HG03108 (cell line): ENCODE measurements around the gene HPS5.

Source experiments
- ATAC-seq: cut with Tn5 transposase; IDR thresholded peaks from one replicate; pipeline ENCODE4 v1.9.1; 2021; ENCODE audit warnings: moderate library complexity; ENCODE audit not compliant: unreplicated experiment

Gene HPS5

GRCh38 chr11:18321578-18321968 is 367 bp downstream of the HPS5 start:
- no peak for ATAC-seq

- ATAC-seq = no peak
Measured at GRCh38 chr11:18320617-18321016, 1.3 kb downstream of the HPS5 start.

GRCh38 chr11:18319914-18320313 is 2.0 kb downstream of the HPS5 start:
- no peak for ATAC-seq

- ATAC-seq = no peak
Measured at GRCh38 chr11:18317551-18317950, 4.4 kb downstream of the HPS5 start.

- no peak for ATAC-seq
Measured at GRCh38 chr11:18315893-18316292, 6.0 kb downstream of the HPS5 start.

GRCh38 chr11:18314784-18315523 is 7.0 kb downstream of the HPS5 start:
- no peak for ATAC-seq

GRCh38 chr11:18313965-18314763 is 7.8 kb downstream of the HPS5 start:
- no peak for ATAC-seq

GRCh38 chr11:18312663-18313420 is 9.1 kb downstream of the HPS5 start:
- ATAC-seq = no peak

- no peak for ATAC-seq
Measured at GRCh38 chr11:18312012-18312411, 9.9 kb downstream of the HPS5 start.

GRCh38 chr11:18310800-18311340 is 11.1 kb downstream of the HPS5 start:
- peak; percentile 46 for ATAC-seq

- no peak for ATAC-seq
Measured at GRCh38 chr11:18309691-18310090, 12.2 kb downstream of the HPS5 start.

GRCh38 chr11:18308242-18308641 is 13.7 kb downstream of the HPS5 start:
- no peak for ATAC-seq

- no peak for ATAC-seq
Measured at GRCh38 chr11:18307461-18308139, 14.3 kb downstream of the HPS5 start.

- ATAC-seq = no peak
Measured at GRCh38 chr11:18304745-18305144, 17.2 kb downstream of the HPS5 start.

- no peak for ATAC-seq
Measured at GRCh38 chr11:18299721-18300120, 22.2 kb downstream of the HPS5 start.

- ATAC-seq = no peak
Measured at GRCh38 chr11:18295316-18295715, 26.6 kb downstream of the HPS5 start.

- ATAC-seq = no peak
Measured at GRCh38 chr11:18294862-18295261, 27.1 kb downstream of the HPS5 start.

GRCh38 chr11:18288911-18289310 is 33.0 kb downstream of the HPS5 start:
- ATAC-seq = no peak

GRCh38 chr11:18285841-18286240 is 36.1 kb downstream of the HPS5 start:
- ATAC-seq = no peak

- no peak for ATAC-seq
Measured at GRCh38 chr11:18282626-18283025, 39.3 kb downstream of the HPS5 start.
